Type B pancreatic cell (in vitro differentiated cells): ENCODE data around the gene MCFD2. TPM values are rescaled to one million over a fixed set of nuclear protein-coding genes. Genes with fewer than 3 reads are reported as not detected.
"Not testable (repeated sequence)": the region's sequence is repeated elsewhere in the genome, so short reads cannot be mapped to it uniquely, and the experiment has no call there.

Source experiments
- DNase-seq: peaks from one replicate; pipeline ENCODE4 v3.0.0; 2021; ENCODE audit warnings: mixed read lengths; ENCODE audit not compliant: unreplicated experiment; ENCODE audit errors: extremely low spot score
- H3K27ac Mint-ChIP-seq: 2 replicates; pipeline ENCODE4 v1.8.0; 2021; ENCODE audit warnings: mild to moderate bottlenecking, mixed read lengths
- H3K27me3 Mint-ChIP-seq: 2 replicates; pipeline ENCODE4 v1.8.0; 2021; ENCODE audit warnings: mixed read lengths
- H3K36me3 Mint-ChIP-seq: 2 replicates; pipeline ENCODE4 v1.8.0; 2021; ENCODE audit warnings: mixed read lengths
- H3K4me1 Mint-ChIP-seq: one replicate; pipeline ENCODE4 v1.8.0; 2021; ENCODE audit warnings: mixed read lengths; ENCODE audit not compliant: unreplicated experiment
- H3K4me3 Mint-ChIP-seq: 2 replicates; pipeline ENCODE4 v1.8.0; 2021; ENCODE audit warnings: mild to moderate bottlenecking, mixed read lengths
- H3K9me3 Mint-ChIP-seq: 2 replicates; pipeline ENCODE4 v1.8.0; 2021; ENCODE audit warnings: mixed read lengths
- CTCF ChIP-seq: fragments of 200-600 bp; sonication (generic); conservative IDR thresholded peaks from 2 replicates; pipeline ENCODE4 v1.5.0; 2021; ENCODE audit warnings: antibody characterized with exemption, mild to moderate bottlenecking
- total RNA-seq: library from RNA; stranded (reverse); gene quantifications from 2 replicates; pipeline ENCODE4 v1.2.1, GENCODE V29; 2021; ENCODE audit warnings: low replicate concordance

MCFD2 gene
- total RNA-seq, 1 donor from 2014 or later = 72.4 TPM

GRCh38 chr2:46878886-46879285 is 36.7 kb downstream of the MCFD2 start:
- no peak for DNase-seq
- Mint-ChIP-seq H3K4me1 (peaks cover 4% of the 10 kb centered on the region), H3K27ac (no peak overlapping the region), H3K36me3 (no peaks in the 10 kb centered on the region), H3K9me3 (no peaks in the 10 kb centered on the region), H3K4me3 (no peak overlapping the region), H3K27me3 (no peaks in the 10 kb centered on the region)
- TF ChIP-seq CTCF = no peak

- Mint-ChIP-seq H3K4me1 (peaks cover 8% of the 10 kb centered on the region), H3K4me3 (no peak overlapping the region), H3K27ac (no peak overlapping the region), H3K27me3 (no peaks in the 10 kb centered on the region), H3K36me3 (no peaks in the 10 kb centered on the region), H3K9me3 (no peaks in the 10 kb centered on the region)
- no peak for TF ChIP-seq CTCF
- no peak for DNase-seq
These were observed 37.2 kb downstream of the MCFD2 start for GRCh38 chr2:46878240-46878877.

GRCh38 chr2:46877619-46878113 is 37.9 kb downstream of the MCFD2 start:
- H3K9me3 Mint-ChIP-seq = no peaks in the 10 kb centered on the region
- no peak for TF ChIP-seq CTCF
- H3K4me3 Mint-ChIP-seq = no peak overlapping the region
- no peaks in the 10 kb centered on the region for H3K27me3 Mint-ChIP-seq
- H3K4me1 Mint-ChIP-seq = peaks cover 12% of the 10 kb centered on the region
- DNase-seq = no peak
- no peak overlapping the region for H3K27ac Mint-ChIP-seq
- H3K36me3 Mint-ChIP-seq = no peaks in the 10 kb centered on the region

- no peaks in the 10 kb centered on the region for H3K36me3 Mint-ChIP-seq
- no peak overlapping the region for H3K27ac Mint-ChIP-seq
- H3K4me1 Mint-ChIP-seq = peaks cover 12% of the 10 kb centered on the region
- TF ChIP-seq CTCF = peak; percentile 34
- no peak overlapping the region for H3K4me3 Mint-ChIP-seq
- H3K9me3 Mint-ChIP-seq = no peaks in the 10 kb centered on the region
- DNase-seq = no peak
- H3K27me3 Mint-ChIP-seq = no peaks in the 10 kb centered on the region
These were observed 38.7 kb downstream of the MCFD2 start for GRCh38 chr2:46876741-46877384.

- DNase-seq, H3K27me3 Mint-ChIP-seq, H3K4me3 Mint-ChIP-seq, H3K9me3 Mint-ChIP-seq, H3K36me3 Mint-ChIP-seq, H3K27ac Mint-ChIP-seq: not testable (repeated sequence)
- peaks cover 11% of the 10 kb centered on the region for H3K4me1 Mint-ChIP-seq
These were observed 39.5 kb downstream of the MCFD2 start for GRCh38 chr2:46875962-46876689.
